A673 (cell line): ENCODE data around the gene CAP2. TPM values are rescaled to one million over a fixed set of nuclear protein-coding genes. Genes with fewer than 3 reads are reported as not detected.
"Not testable (repeated sequence)": the region's sequence is repeated elsewhere in the genome, so short reads cannot be mapped to it uniquely, and the experiment has no call there.

Source experiments
- BruUV-seq: library from RNA; stranded (reverse); fragments of 400-500 nt; replicated peaks from 2 replicates; lab custom pipeline; 2021; lab: Mats Ljungman, UMichigan
- CTCF ChIA-PET: fragments of 300-600 bp; sonication (Branson Sonifier 250); formaldehyde crosslinking; loops from one replicate; lab custom pipeline; 2022; ENCODE audit warnings: antibody characterized with exemption; lab: Charles Lee
- POLR2A ChIA-PET: fragments of 300-600 bp; sonication (Branson Sonifier 250); formaldehyde crosslinking; loops from one replicate; lab custom pipeline; 2022; ENCODE audit warnings: antibody characterized with exemption; ENCODE audit not compliant: low non-redundant PET; lab: Charles Lee
- DNase-seq: peaks from one replicate; pipeline ENCODE4 v3.0.0-alpha.2; 2015; ENCODE audit warnings: low spot score
- H3K27ac ChIP-seq: fragments of 200-600 bp; sonication (generic); 2 replicates; pipeline ENCODE4 v1.5.1; 2016; ENCODE audit warnings: mixed run types, low read depth, mild to moderate bottlenecking, mixed read lengths, antibody characterized with exemption, low read length; ENCODE audit not compliant: poor library complexity, severe bottlenecking
- H3K27me3 ChIP-seq: fragments of 200-600 bp; sonication (generic); replicated peaks from 2 replicates; pipeline ENCODE4 v1.6.1; 2017; ENCODE audit warnings: mixed run types, low read depth, mild to moderate bottlenecking, mixed read lengths, antibody characterized with exemption, low read length; ENCODE audit not compliant: insufficient read depth, poor library complexity
- H3K36me3 ChIP-seq: fragments of 200-600 bp; sonication (generic); 2 replicates; pipeline ENCODE4 v1.6.1; 2016; ENCODE audit warnings: mixed run types, mild to moderate bottlenecking, mixed read lengths, antibody characterized with exemption, low read length; ENCODE audit not compliant: insufficient read depth, poor library complexity, severe bottlenecking
- H3K4me1 ChIP-seq: fragments of 200-600 bp; sonication (generic); 2 replicates; pipeline ENCODE4 v1.6.1; 2017; ENCODE audit warnings: mixed run types, mild to moderate bottlenecking, mixed read lengths, antibody characterized with exemption, low read length; ENCODE audit not compliant: insufficient read depth, poor library complexity, severe bottlenecking
- H3K4me3 ChIP-seq: fragments of 200-600 bp; sonication (generic); 2 replicates; pipeline ENCODE4 v1.5.1; 2016; ENCODE audit warnings: low read depth, mixed run types, mild to moderate bottlenecking, mixed read lengths, low read length; ENCODE audit not compliant: poor library complexity, severe bottlenecking
- H3K9me3 ChIP-seq: fragments of 200-600 bp; sonication (generic); 2 replicates; pipeline ENCODE4 v1.6.1; 2016; ENCODE audit warnings: mixed run types, low read depth, mild to moderate bottlenecking, mixed read lengths, antibody characterized with exemption, low read length; ENCODE audit not compliant: poor library complexity, severe bottlenecking
- EZH2 ChIP-seq: fragments of 200-600 bp; sonication (generic); IDR thresholded peaks from 2 replicates; pipeline ENCODE4 v1.6.1; 2017; ENCODE audit warnings: borderline replicate concordance, low read depth, mild to moderate bottlenecking, mixed read lengths, antibody characterized with exemption, low read length; ENCODE audit not compliant: poor library complexity, severe bottlenecking
- intact Hi-C: fragments of 100-400 bp; cut with micrococcal nuclease; formaldehyde crosslinking; loops from one replicate; pipeline ENCODE4 v1.10.0; 2022; ENCODE audit not compliant: unreplicated experiment
- total RNA-seq: library from RNA; stranded (reverse); gene quantifications from 2 replicates; pipeline ENCODE4 v1.2.3, GENCODE V29; 2021
- TF ChIP-seq, protein P1 (sequence below): fragments of 300-800, 200-600 bp; sonication (generic); conservative IDR thresholded peaks from 2 replicates; pipeline ENCODE4 v1.5.1; 2017; ENCODE audit warnings: low read depth, mild to moderate bottlenecking, antibody characterized with exemption, low read length, moderate library complexity, mixed read lengths

CAP2 gene
- total RNA-seq, 1 experiment from 2014 or later = 20.8 TPM

DNA sequence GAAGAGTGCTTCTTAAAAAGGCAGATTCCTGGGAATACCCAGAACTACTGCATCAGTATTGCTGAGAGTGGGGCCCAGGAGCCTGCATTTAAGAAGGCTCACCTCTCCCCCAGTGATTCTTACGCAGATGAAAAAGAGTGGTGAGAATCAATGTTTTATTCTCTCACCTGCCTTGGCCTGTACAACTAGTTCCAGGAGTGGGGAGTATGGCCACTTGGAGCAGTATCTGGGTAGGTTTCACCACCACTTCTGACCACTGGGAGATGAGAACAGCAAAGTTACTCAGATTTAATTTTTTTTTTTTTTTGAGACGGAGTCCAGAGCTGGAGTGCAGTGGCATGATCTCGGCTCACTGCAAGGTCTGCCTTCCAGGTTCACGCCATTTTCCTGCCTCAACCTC lies 16.9 kb downstream of the CAP2 start:
- POLR2A ChIA-PET = no interaction called here
- no TSS peak for BruUV-seq
- intact Hi-C loops = no loop called here
- TF ChIP-seq, protein P1, sequence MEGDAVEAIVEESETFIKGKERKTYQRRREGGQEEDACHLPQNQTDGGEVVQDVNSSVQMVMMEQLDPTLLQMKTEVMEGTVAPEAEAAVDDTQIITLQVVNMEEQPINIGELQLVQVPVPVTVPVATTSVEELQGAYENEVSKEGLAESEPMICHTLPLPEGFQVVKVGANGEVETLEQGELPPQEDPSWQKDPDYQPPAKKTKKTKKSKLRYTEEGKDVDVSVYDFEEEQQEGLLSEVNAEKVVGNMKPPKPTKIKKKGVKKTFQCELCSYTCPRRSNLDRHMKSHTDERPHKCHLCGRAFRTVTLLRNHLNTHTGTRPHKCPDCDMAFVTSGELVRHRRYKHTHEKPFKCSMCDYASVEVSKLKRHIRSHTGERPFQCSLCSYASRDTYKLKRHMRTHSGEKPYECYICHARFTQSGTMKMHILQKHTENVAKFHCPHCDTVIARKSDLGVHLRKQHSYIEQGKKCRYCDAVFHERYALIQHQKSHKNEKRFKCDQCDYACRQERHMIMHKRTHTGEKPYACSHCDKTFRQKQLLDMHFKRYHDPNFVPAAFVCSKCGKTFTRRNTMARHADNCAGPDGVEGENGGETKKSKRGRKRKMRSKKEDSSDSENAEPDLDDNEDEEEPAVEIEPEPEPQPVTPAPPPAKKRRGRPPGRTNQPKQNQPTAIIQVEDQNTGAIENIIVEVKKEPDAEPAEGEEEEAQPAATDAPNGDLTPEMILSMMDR = no peak
- TF ChIP-seq EZH2 = no peak
- Histone ChIP-seq H3K27ac (no peak overlapping the region), H3K36me3 (no peaks in the 10 kb centered on the region), H3K4me1 (peaks cover 7% of the 10 kb centered on the region), H3K27me3 (no peaks in the 10 kb centered on the region), H3K4me3 (no peak overlapping the region), H3K9me3 (peaks cover 5% of the 10 kb centered on the region)
- CTCF ChIA-PET = no interaction called here
- no peak for DNase-seq

DNA sequence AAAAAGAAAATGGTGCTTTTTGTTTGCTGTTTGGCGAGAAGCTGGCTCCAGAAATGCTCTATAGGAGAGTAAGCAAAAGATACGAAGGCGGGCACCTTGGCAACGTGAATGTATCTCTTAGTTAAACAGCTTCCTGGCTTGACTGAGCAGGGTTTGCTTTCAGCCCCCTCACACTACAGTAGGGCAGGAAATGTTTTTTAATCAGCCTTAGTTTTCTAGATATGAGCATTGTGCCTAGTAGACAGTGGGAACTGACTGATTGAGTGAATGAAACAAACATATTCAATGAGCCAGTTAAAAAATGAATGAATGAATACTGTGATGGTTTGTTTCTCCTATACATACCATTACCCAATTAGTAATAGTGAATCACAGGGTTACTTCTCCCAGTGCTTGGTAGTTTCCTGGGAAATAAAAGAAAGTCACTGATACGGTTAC lies 19.9 kb downstream of the CAP2 start:
- H3K4me3 ChIP-seq = no peak overlapping the region
- no peak overlapping the region for H3K27ac ChIP-seq
- H3K9me3 ChIP-seq = peaks cover 5% of the 10 kb centered on the region
- ChIA-PET CTCF (no interaction called here), POLR2A (no interaction called here)
- H3K27me3 ChIP-seq = no peaks in the 10 kb centered on the region
- DNase-seq = no peak
- BruUV-seq = no TSS peak
- TF ChIP-seq EZH2 = no peak
- TF ChIP-seq, protein P1 = no peak
- H3K36me3 ChIP-seq = no peaks in the 10 kb centered on the region
- peaks cover 27% of the 10 kb centered on the region for H3K4me1 ChIP-seq
- intact Hi-C loops = no loop called here

DNA sequence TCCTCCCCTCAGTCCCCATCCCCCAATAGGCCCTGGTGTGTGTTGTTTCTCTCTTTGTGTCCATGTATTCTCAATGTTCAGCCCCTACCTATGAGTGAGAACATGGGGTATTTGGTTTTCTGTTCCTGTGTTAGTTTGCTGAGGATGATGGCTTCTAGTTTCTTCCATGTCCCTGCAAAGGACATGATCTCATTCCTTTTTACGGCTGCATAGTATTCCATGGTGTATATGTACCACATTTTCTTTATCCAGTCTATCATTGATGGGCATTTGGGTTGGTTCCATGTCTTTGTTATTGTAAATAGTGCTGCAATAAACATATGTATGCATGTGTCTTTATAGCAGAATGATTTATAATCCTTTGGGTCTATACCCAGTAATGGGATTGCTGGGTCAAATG lies 21.0 kb downstream of the CAP2 start:
- CTCF ChIA-PET, H3K27ac ChIP-seq, H3K27me3 ChIP-seq, intact Hi-C loops, H3K4me3 ChIP-seq, BruUV-seq, DNase-seq, POLR2A ChIA-PET, H3K36me3 ChIP-seq, H3K9me3 ChIP-seq: not testable (repeated sequence)
- peaks cover 37% of the 10 kb centered on the region for H3K4me1 ChIP-seq

DNA sequence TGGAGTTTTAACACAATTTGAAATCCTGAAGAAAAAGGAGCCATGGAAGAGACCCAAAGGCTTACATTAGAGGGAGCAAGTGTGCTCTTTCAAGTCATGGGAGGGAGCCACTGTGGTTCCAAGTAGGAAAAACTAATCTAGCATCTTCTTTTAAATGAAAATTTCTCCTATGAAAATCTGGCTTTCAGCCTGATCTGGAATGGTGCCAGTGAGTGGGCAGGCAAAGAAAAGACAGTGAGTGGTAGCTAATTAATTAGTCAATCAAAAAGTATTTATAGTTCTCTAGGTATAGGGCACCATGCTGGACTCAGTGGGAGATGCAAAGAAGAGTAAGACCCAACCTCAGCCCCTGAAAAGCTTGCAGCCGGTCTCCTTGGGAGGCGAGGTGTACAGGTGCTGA lies 21.9 kb downstream of the CAP2 start:
- Histone ChIP-seq H3K27me3 (no peaks in the 10 kb centered on the region), H3K36me3 (no peaks in the 10 kb centered on the region), H3K4me3 (no peak overlapping the region), H3K27ac (no peak overlapping the region), H3K4me1 (peaks cover 38% of the 10 kb centered on the region), H3K9me3 (peaks cover 3% of the 10 kb centered on the region)
- DNase-seq = no peak
- no TSS peak for BruUV-seq
- intact Hi-C loops = no loop called here
- ChIA-PET POLR2A (no interaction called here), CTCF (no interaction called here)
- TF ChIP-seq, protein P1 = no peak
- TF ChIP-seq EZH2 = no peak
